H1 (cell line): ENCODE measurements around the gene GTSE1. TPM values are rescaled to one million over a fixed set of nuclear protein-coding genes. Genes with fewer than 3 reads are reported as not detected.

Experiments used
- NRF1 ChIP-seq: IDR thresholded peaks from 2 replicates; pipeline ENCODE4 v1.6.1; 2011; ENCODE audit warnings: mild to moderate bottlenecking, low read depth, low read length, improper control_type of control experiment
- polyA plus RNA-seq, 7 experiments: library from polyadenylated mRNA; depleted of rRNA in 3 of 7; stranded (reverse) in 5 of 7; unstranded in 2 of 7; fragments of >200 nt in 5 of 7; fragments of 200-250 nt in 2 of 7; gene quantifications; 1 replicate in 5 of 7; 2 replicates in 1 of 7; 4 replicates in 1 of 7; pipeline versions ENCODE4 v1.2.1 to v1.2.3, GENCODE V29; 2011 to 2013; ENCODE audit warnings: missing spikeins in 2 of 7, mixed read lengths in 2 of 7
- total RNA-seq: library from RNA; stranded (reverse); fragmentation: NEBNext Ultra II Directional; extraction: Animal tissue kit (Norgen Biotek cat#: 25700); gene quantifications from 2 replicates; pipeline ENCODE4 v1.2.1, GENCODE V29; 2021
- TF ChIP-seq, protein P1 (sequence below): fragments of 300-600 bp; sonication (generic); IDR thresholded peaks from 2 replicates; pipeline ENCODE4 v1.7.1; 2012; ENCODE audit warnings: low read length, moderate library complexity, mild to moderate bottlenecking, inconsistent platforms; ENCODE audit not compliant: insufficient replicate concordance

Gene GTSE1
- total and polyA plus RNA-seq, 2 of the 8 experiments (the other 6 are each of a cell fraction or from before 2014, with no cell fraction given): 17.5 to 38.6 TPM

DNA sequence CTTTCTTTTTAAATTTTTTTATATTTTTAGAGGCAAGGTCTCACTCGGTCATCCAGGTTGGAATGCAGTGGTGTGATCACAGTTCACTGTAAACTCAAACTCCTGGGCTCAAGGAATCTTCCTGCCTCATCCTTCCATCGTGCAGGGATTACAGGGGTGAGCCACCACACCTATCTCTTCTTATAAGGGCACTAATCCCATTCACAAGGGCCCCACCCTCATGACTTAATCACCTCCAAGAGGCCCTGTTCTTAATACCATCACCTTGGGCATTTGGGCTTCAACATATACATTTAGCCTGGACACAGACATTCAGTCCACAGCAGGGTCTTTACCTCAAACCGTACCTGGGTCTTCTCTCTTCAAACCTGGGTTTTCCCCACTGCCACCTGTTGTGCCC lies 4.5 kb upstream of the GTSE1 start (continued):
- TF ChIP-seq, protein P1, sequence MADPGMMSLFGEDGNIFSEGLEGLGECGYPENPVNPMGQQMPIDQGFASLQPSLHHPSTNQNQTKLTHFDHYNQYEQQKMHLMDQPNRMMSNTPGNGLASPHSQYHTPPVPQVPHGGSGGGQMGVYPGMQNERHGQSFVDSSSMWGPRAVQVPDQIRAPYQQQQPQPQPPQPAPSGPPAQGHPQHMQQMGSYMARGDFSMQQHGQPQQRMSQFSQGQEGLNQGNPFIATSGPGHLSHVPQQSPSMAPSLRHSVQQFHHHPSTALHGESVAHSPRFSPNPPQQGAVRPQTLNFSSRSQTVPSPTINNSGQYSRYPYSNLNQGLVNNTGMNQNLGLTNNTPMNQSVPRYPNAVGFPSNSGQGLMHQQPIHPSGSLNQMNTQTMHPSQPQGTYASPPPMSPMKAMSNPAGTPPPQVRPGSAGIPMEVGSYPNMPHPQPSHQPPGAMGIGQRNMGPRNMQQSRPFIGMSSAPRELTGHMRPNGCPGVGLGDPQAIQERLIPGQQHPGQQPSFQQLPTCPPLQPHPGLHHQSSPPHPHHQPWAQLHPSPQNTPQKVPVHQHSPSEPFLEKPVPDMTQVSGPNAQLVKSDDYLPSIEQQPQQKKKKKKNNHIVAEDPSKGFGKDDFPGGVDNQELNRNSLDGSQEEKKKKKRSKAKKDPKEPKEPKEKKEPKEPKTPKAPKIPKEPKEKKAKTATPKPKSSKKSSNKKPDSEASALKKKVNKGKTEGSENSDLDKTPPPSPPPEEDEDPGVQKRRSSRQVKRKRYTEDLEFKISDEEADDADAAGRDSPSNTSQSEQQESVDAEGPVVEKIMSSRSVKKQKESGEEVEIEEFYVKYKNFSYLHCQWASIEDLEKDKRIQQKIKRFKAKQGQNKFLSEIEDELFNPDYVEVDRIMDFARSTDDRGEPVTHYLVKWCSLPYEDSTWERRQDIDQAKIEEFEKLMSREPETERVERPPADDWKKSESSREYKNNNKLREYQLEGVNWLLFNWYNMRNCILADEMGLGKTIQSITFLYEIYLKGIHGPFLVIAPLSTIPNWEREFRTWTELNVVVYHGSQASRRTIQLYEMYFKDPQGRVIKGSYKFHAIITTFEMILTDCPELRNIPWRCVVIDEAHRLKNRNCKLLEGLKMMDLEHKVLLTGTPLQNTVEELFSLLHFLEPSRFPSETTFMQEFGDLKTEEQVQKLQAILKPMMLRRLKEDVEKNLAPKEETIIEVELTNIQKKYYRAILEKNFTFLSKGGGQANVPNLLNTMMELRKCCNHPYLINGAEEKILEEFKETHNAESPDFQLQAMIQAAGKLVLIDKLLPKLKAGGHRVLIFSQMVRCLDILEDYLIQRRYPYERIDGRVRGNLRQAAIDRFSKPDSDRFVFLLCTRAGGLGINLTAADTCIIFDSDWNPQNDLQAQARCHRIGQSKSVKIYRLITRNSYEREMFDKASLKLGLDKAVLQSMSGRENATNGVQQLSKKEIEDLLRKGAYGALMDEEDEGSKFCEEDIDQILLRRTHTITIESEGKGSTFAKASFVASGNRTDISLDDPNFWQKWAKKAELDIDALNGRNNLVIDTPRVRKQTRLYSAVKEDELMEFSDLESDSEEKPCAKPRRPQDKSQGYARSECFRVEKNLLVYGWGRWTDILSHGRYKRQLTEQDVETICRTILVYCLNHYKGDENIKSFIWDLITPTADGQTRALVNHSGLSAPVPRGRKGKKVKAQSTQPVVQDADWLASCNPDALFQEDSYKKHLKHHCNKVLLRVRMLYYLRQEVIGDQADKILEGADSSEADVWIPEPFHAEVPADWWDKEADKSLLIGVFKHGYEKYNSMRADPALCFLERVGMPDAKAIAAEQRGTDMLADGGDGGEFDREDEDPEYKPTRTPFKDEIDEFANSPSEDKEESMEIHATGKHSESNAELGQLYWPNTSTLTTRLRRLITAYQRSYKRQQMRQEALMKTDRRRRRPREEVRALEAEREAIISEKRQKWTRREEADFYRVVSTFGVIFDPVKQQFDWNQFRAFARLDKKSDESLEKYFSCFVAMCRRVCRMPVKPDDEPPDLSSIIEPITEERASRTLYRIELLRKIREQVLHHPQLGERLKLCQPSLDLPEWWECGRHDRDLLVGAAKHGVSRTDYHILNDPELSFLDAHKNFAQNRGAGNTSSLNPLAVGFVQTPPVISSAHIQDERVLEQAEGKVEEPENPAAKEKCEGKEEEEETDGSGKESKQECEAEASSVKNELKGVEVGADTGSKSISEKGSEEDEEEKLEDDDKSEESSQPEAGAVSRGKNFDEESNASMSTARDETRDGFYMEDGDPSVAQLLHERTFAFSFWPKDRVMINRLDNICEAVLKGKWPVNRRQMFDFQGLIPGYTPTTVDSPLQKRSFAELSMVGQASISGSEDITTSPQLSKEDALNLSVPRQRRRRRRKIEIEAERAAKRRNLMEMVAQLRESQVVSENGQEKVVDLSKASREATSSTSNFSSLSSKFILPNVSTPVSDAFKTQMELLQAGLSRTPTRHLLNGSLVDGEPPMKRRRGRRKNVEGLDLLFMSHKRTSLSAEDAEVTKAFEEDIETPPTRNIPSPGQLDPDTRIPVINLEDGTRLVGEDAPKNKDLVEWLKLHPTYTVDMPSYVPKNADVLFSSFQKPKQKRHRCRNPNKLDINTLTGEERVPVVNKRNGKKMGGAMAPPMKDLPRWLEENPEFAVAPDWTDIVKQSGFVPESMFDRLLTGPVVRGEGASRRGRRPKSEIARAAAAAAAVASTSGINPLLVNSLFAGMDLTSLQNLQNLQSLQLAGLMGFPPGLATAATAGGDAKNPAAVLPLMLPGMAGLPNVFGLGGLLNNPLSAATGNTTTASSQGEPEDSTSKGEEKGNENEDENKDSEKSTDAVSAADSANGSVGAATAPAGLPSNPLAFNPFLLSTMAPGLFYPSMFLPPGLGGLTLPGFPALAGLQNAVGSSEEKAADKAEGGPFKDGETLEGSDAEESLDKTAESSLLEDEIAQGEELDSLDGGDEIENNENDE: no peak
- TF ChIP-seq NRF1: no peak
